Umbilical cord (tissue), 2 donors: ENCODE results near the gene PRPF8. TPM values are rescaled to one million over a fixed set of nuclear protein-coding genes. Genes with fewer than 3 reads are reported as not detected.

Source experiments
- DNase-seq: peaks from one replicate; pipeline ENCODE4 v3.0.0-alpha.2; 2015; ENCODE audit warnings: low spot score
- total RNA-seq: library from RNA; depleted of rRNA; stranded (reverse); fragments of >200 nt; gene quantifications from one replicate; pipeline ENCODE4 v1.2.3, GENCODE V29; 2014; ENCODE audit warnings: low replicate concordance; ENCODE audit not compliant: insufficient read depth

PRPF8 gene
- total RNA-seq, 1 donor from 2014 or later: 87.6 TPM

DNA sequence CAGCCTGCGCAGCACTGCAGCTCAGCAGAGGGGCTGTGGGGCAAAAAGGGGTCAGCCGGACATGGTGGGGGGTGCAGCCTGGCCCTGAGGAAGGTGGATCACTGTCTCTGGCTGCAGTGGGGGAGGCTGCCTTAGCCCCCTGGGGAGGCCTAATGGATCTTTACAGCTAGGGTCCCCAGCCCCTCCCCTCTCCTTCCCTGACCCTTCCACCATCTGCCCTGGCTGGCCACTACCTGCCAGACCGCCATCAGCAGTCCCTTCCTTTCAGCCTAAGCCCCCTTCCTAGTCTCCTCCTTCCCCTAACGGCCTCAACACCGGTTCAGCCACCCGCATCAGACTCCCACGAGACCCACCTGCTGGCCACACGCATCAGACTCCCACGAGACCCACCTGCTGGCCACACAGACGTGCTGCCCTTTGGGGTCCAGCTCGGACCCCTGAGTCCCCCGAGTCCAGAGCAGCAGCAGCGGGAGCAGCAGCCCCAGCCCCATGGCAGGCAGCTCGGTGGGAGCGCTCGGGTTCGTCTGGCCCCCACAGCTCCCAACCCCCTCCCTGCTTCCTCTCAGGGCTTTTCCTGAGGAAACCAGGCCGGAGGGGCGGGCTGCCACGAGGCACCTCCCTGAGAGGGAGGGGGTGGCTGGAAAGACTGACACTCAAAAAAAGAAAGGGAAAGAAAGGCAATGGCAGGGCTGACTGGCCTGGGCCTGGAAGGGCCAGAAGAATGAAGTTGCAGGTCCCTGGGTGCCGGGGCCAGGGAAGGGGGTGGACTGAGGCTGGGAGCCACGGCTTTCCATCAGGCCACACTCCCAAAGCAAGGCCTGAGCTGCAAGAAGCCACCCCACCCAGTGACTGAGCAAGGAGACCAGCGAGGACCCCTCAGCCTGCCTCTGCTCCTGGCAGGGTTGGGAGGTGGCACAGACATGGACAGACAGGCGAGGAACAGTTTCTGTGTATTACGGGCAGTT lies 39.2 kb downstream of the PRPF8 start, which contains the start of gene SCARF1:
Gene SCARF1 (minus strand): TSS at position 526 of the 965 bp plus-strand sequence. CDS start 35 bp downstream, at position 491.
- no peak for DNase-seq

DNA sequence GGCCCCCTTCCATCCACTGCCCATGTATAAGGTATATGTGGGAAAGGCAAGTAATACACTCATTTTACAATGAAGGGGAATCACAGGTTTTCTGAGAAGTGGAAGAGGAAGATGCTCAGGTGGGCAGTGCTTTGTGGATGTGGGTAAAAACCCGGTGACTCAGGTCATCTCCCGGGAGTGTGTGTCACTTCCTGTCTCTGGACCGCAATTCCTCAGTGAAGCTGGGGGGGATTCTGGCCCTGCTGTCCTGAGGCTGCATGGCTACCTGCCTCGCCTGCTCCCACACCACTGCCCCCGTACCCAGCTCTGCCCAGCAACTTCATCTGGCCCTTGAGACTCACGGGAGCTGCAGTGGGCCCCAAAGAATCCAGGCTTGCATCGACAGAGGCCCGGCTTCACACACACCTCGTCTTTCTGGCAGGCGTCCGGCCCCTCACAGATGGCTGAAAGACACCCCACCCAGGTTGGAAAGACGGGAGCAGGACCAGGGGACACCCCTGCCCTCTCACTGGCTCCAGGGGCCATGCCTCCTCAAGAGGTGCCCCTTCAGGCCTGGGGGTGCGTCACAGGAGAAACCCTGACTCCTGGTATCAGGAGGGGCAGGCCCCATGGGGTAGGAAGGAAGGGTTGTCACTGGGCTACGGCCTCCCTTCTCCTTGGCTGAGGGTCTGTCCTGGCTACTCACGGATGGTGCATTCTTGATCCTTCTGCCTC lies 40.0 kb downstream of the PRPF8 start:
- DNase-seq: no peak

DNA sequence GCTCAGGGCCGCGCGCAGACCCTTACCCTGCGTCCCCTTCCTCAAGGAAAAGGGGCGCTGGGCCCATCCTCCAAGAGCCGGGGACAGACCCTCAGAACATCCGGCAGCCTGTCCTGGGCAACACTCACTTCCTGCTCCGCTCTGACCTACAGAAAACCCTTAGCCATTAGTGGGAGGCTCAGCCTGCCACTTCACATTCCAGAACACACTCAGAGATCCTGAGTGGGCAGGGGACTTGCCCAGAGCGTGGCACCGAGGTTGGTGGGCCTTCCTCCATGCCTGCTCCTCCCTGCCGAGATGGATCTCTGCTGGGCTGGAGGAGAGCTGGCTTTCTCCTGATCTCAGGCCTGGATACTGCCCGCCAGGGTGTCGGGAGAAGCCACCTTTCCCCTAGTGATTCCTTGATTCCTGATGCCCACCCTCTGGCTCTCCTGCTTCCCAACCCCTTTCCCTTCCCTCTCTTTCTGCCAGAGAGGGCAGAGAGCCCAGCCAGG lies 40.6 kb downstream of the PRPF8 start:
- DNase-seq: no peak

DNA sequence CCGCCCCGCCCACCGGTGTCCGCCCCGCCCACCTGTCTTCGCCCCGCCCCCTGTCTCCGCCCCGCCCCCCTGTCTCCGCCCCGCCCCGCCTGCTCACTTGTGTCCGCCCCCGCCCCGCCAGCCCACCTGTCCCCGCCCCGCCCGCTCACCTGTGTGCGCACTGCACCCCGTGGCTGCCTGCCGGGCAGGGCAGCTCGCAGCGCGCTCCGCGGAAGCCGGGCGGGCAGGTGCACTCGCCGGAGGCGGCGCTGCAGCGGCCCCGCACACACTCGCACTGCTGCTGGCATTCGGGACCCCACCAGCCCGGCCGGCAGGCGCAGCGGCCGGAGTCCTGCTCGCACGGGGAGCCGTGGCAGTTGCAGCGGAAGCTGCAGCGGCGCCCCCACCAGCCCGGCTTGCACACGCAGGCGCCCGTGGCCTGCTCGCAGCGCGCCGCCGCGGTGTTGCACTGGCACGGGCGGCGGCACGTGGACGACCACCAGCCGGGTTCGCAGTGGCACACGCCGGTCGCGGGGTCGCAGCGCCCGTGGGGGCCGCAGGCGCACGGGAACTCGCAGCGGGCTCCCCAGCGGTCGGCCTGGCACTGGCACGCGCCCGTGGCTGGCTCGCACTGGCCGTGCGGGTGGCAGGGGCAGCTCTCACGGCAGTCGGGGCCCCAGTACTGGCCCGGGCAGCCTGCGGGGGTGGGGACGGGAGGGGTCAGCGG lies 41.2 kb downstream of the PRPF8 start:
- DNase-seq: no peak

DNA sequence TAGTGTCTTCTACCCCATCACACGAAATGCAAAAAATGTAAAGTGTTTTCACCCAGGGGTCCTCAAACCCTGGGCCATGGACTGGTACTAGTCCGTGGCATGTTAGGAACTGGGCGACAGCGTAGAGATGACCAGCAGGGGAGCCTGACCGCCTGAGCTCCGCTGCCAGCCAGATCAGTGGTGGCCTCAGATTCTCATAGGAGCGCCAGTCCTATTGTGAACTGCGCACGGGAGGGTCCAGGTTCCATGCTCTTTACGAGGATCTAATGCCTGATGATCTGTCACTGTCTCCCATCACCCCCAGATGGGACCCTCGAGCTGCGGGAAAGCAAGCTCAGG lies 43.6 kb downstream of the PRPF8 start:
- DNase-seq: no peak

DNA sequence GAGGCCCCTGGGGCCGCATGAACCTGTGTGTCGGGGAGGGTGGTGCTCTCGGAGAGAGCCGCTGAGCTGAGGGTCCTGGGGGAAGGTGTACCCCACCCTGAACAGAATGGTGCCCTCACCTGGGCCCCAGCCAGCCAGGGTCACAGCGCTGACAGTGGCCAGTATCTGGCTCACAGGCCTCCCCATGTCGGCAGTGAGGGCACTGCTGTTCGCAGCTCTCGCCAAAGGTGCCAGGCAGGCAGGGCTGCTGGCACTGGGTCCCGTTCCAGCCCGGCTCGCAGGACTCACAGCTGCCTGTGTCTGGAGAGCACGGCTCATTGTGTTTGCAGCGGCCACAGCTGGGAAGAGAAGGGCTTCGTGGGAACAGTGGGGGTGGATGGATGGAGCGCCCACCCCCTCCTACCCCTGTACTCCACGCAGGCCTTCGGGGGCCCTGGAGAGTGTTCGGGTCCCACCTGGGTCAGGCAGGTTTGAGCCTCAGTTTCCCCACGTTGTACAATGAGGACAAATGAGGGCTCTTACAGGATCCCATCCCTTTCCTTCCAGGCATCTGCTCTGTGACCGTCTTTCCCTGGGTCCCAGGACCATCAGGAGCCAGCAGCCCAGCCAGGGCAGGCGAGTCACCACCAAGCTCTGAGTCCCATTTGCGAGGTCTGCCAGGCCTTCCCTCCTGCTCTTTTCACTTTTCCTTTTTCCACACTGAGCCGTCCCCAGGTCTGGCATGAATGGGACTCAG lies 44.2 kb downstream of the PRPF8 start:
- no peak for DNase-seq

DNA sequence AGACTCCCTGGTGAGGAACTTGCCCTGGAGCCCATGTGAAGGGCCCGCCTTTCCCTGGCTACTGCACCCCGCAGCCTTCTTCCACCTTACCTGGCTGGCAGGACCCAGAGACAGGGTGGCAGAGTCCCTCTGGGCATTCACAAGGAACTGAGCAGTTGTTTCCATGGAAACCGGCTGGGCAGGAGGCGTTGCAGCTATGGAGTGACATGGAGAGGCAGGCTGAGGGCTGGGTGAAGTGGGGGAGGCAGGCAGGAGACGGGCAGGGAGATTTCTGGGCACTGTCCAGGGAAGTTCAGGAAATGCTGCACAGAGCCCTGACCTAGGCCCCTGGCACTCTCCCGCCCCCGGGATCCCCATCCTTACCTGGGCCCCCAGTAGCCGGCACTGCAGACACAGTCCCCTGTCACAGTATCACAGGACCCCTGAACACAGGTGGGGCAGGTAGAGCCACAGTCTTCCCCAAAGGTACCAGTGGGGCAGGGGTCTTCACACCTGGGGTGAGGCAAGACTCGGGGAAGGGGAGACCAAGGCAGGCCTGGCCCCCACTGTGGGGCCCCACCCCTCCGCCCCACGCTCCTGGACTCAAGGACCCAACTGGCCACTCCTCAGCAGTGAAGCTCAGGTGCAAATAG lies 45.0 kb downstream of the PRPF8 start:
- DNase-seq: no peak

DNA sequence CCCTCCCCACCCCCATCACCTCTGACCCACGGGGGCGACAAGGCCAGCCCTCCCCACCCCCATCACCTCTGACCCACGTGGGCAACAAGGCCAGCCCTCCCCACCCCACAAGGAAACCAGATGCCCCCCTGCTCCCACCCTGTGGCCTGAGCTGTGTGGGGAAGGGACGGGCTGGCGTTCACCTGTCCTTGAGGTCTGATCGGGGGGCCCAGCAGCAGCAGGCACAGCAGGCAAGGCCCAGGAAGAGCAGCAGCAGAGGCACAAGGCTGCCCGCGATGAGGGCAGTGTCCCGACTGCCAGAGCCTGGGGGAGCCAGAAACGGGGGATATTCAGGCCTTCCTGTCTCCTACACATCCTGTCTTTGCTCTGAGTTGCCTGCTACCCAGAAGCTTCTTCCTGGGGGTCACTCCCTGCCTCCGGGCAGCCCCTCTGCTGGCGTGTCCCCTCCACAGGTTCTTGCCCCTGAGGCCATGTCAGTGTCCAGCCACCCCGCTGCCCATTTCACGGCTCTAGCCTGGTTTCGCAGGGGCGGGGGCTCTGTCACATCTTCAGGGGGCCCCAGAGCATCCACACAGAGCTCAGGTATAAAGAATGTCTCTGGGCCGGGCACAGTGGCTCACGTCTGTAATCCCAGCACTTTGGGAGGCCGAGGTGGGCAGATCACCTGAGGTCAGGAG lies 45.9 kb downstream of the PRPF8 start:
- DNase-seq: no peak

DNA sequence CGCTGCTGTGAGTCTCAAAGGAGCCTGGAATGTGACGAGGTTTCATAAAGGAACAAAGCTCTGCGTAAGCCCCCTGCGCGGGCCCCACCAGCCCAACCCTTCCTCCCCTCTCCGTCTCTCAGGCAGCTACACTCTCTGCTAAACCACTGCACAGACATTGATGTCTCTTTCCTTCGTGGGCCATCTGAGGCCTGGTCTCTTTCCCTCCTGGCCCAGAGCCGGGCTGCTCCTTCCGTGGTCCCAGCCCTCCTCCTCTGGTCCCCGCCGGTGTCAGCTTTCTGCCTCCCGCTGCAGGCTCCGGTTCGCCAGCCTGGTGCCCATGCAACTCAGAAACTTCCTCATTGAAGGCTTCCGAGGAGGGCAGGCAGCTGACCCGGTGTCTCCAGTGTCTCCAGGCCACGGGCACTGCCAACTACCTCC lies 46.5 kb downstream of the PRPF8 start:
- no peak for DNase-seq

DNA sequence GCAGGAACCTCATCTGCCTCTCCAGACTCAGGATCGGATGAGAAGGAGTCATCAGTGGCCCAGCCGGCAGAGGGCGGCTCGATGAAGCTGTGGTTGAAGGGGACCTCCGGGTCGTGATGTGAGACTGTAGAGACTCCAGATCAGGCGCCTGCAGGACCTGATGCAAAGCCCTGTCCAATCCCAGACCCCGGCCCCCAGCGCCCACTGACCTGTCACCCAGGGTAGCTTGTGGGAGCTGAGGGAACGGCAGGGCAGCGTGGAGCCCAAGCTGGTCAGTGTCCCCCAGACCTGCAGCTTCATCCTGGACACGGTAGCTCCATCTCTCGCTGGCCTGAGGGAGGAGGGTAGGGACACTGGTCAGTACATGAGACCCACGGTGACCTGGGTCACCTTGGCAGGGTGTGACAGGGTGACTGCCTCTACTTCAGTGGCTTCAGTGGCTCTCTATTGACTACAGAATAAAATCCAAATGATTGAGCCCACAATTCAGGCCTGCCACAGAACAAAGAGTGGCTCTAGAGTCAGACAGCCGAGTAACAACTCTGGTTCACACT lies 47.9 kb downstream of the PRPF8 start:
- DNase-seq: no peak

DNA sequence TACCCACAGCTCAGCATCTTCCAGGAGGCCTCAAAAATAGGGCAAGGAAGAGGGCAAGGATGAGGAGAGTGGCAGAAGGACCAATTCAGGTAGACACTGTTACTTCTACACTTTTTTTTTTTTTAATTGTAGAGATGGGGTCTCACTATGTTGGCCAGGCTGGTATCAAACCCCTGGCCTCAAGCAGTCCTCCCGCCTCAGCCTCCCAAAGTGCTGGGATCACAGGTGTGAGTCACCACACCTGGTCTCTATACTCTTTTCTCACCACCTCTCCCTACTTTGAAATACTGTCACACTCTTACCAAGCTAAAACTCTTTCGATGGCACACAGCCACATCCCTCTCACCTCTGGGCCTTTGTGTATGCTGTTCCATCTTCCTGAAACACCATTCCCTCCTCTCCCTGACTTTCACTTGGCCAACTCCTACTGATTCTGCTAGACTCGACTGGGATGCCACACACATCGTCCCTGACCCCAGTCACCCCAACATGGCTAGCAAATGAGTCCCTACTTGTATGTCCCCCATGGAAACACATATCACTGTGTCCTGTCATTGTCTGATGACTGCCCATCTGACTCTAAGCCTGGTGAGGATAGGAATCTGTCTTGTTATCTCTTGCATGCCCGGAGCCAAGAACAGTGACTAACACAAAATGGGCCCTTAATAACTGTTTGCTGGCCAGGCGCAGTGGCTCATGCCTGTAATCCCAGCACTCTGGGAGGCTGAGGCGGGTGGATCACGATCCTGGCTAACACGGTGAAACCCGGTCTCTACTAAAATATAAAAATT lies 48.8 kb downstream of the PRPF8 start:
- no peak for DNase-seq

DNA sequence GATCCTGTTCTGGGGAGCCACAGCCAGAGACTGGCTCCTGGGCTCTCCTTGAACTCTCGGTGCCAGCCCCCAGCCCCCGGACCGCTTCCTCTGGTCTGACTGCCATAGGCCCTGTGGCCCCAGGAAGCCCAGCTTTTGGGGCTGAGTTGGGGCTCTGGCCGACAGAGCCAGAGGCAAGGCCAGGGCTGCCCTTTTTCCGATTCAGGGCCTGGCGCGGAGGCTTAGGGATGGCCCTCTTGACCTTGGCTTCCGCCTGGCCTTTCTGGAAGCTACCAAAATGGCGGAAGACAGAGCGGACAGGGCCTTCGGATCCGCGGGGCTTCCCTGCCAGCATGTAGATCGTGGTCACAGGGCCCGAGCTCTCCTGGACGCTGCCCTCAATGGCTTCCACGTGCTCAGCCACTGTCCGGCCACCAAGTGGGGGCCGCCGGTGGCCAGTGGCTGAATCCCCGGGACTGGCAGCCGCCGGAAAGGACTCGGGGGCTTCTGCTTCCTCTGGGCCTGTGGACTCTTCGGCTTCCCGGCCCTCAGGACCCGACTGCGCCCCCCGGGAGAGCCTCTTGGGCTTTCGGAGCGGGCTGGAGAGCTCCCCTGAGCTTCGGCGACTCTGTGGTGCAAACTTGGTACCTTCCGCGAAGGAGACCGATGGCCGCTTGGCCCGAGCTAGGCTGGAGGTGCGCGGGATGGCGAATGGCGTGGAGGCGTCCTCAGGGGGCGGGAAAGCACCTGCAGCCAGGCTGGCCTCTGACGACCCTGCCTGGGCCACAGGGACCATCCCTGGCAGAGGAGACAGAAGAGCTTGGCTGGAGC lies 49.6 kb downstream of the PRPF8 start:
- no peak for DNase-seq

DNA sequence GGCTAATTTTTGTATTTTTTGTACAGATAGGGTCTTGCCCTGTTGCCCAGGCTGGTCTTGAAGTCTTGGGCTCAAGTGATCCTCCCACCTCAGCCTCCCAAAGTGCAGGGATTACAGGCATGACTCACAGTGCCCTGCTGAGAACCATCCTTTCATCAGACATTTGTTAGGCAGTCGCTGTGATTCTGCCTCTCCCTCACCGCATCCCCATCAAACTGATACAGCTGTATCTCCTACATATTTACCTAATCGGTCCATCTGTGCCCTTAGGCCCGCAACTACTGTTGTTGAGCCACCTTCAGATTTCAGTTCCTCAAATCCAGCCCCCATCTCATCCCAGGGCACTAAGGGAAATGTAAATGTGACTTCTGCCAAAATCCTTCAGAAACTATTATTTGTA lies 54.0 kb downstream of the PRPF8 start:
- no peak for DNase-seq

DNA sequence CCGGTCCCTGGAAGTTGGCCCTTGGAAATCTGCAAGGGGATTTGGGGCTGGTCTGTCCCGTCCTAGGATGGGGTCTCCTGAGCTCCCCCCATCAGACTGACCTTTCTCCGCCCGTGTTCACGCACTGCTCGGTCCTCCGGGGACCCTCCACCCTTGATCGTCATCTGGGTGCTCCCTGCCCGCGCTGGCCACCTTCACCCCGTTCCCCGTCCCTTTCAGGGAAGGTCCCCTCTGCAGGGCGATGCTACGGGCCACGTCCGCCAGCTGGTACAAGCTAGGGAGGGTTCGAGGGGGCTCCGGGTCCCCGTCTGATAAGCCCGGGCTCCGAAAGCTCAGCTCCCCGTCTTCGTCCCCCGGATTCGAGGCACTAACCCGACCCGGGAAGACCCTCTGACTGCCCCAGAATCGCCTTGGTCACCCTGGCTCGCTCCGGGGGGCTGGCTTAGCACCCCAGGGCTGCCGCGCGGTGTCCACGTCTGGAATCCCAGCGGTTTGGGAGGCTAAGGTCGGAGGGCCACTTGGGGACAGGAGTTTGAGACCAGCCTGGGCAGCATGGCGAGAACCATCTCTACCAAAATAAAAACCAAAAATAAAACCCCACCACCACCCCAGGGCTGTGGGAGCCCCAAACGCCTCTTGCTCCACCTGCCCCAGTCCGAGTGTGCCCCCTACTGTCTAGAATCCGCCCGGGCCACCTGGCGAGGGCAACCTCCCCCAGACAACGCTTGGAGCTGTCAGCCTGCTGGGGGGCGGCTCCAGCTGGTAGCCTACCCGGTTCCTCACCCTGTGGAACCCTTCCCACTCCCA lies 55.0 kb downstream of the PRPF8 start:
- DNase-seq: no peak

DNA sequence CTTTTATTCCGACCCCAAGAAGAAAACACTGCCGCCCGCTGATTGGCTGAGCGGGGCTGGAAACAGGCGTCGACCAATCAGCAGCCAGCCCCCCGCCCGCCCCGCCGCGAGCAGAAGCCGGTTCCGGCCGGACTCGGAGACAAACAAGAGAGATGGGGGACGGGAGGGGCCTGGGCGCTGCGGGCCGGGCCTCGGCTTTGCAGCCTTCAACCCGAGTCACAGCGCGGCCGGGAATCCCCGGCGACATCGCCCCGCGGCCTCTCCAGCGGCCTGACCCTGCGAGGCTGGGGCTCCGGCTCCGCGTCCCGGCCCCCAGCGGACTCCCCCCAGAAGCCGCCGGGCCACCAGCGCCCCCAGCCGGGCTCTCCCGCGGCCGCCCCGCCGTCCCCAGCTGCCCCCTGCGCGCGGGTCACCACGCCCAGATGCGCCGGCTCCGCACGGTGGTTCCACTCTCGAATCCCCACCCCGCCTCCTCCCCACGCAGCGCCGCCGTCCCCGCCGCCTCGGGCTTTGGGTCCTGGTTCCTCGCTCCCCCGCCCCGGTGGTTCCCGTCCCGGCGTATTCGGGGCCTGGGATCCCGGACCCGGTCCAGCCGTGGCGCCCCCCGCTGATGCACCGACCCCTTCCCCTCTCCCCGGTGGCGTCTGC lies 55.7 kb downstream of the PRPF8 start:
- DNase-seq: peak; percentile 96

DNA sequence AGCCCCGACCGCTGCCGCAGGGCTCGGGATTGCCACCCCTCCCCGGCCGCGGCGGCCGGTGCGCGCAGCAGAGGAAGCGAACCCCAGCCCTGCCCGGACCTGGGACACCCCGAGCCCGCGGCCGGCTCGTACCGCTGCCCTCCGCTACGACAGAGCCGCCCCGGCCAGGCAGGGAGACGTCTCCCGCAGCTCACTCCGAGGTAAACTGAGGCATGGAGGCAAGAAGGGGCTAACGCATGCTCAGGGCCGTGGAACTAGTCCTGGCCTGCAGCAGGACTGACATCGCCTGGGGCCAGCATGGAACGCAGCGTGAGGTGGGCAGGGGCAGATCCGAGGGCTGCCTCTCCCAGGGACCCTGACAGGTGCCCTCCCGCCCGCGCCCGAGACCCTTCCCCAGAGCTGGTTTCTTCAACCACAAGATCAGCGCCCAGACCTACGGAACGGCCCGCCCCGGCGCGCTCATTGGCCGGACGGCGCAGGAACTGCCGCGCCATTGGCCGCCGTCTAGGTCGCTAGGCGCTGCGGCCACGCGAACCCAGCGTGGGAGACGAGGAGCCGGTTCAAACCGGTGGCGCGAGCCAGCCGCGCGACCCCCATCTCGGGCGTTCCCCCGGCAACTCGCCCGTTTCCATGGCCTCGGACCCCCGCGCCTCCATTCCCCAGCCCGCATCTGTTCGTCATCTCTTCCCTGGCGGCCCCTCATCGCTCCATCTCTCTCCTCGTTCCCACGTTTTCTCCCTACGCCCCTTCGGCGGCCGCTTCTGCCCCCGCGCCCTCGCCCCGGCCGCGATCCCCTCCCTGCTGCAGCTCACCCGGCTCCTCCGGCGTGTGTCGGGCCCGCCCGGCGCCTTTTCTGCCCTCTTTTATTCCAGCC lies 56.4 kb downstream of the PRPF8 start, which contains the start of gene SLC43A2:
Gene SLC43A2 (minus strand): TSS at position 853 of the 874 bp plus-strand sequence. CDS start 960 bp downstream, outside the sequence.
- peak; percentile 83 for DNase-seq
